Natural killer cell treated with Interleukin-12 subunit alpha and Interleukin-12 subunit beta and Interleukin-15 and Interleukin-18, amount 100 ng/mL, for 72 hours (primary cell): ENCODE measurements around the gene OR2AG2. TPM values are rescaled to one million over a fixed set of nuclear protein-coding genes. Genes with fewer than 3 reads are reported as not detected.

ENCODE experiments used
- ATAC-seq, 2 donors: fragments of 150-1000 bp; cut with Tn5 transposase in 1 of 2; sonication (Bioruptor Pico), chemical (Tn5 transposase) in 1 of 2; 2 replicates each; pipeline ENCODE4 v1.10.0; 2021
- DNase-seq: peaks from one replicate; pipeline ENCODE4 v3.0.0; 2022; ENCODE audit warnings: low spot score
- H3K27ac Mint-ChIP-seq, 2 donors: 1 replicate in 1 of 2; 2 replicates in 1 of 2; pipeline ENCODE4 v1.8.0; 2022; ENCODE audit warnings: mixed read lengths in 2 of 2, mild to moderate bottlenecking in 1 of 2, moderate library complexity in 1 of 2
- H3K27me3 Mint-ChIP-seq, 2 donors: 1 replicate in 1 of 2; 2 replicates in 1 of 2; pipeline ENCODE4 v1.8.0; 2022; ENCODE audit warnings: mixed read lengths in 2 of 2
- H3K36me3 Mint-ChIP-seq: one replicate; pipeline ENCODE4 v1.8.0; 2022; ENCODE audit warnings: mixed read lengths
- H3K4me1 Mint-ChIP-seq, 2 donors: 1 replicate in 1 of 2; 2 replicates in 1 of 2; pipeline ENCODE4 v1.8.0; 2022; ENCODE audit warnings: low read depth in 2 of 2, mixed read lengths in 2 of 2, mild to moderate bottlenecking in 1 of 2
- H3K4me3 Mint-ChIP-seq: one replicate; pipeline ENCODE4 v1.8.0; 2022; ENCODE audit warnings: mixed read lengths
- H3K9me3 Mint-ChIP-seq: 2 replicates; pipeline ENCODE4 v1.8.0; 2022; ENCODE audit warnings: mixed read lengths
- total RNA-seq, 2 donors: library from RNA; stranded (reverse); gene quantifications; one replicate each; pipeline ENCODE4 v1.2.3, GENCODE V29; 2022

Gene OR2AG2
- total RNA-seq, 2 donors from 2014 or later: 0.20 TPM; not detected in 1

- Mint-ChIP-seq H3K36me3 (no peaks in the 10 kb centered on the region), H3K9me3 (no peaks in the 10 kb centered on the region), H3K4me1 (peaks cover 5 to 9% of the 10 kb centered on the region in 2 donors), H3K27me3 (no peaks in the 10 kb centered on the region), H3K27ac (no peak overlapping the region), H3K4me3 (no peak overlapping the region)
- ATAC-seq: no peak
- DNase-seq: no peak
Observed at GRCh38 chr11:6755953-6756347, 15.8 kb downstream of the OR2AG2 start.

GRCh38 chr11:6755303-6755952 lies 16.3 kb downstream of the OR2AG2 start:
- H3K4me1 Mint-ChIP-seq: peaks cover 5 to 11% of the 10 kb centered on the region in 2 donors
- H3K9me3 Mint-ChIP-seq: no peaks in the 10 kb centered on the region
- DNase-seq (no peak), ATAC-seq (no peak)
- no peaks in the 10 kb centered on the region for H3K36me3 Mint-ChIP-seq
- H3K4me3 Mint-ChIP-seq: no peak overlapping the region
- no peaks in the 10 kb centered on the region for H3K27me3 Mint-ChIP-seq
- H3K27ac Mint-ChIP-seq: no peak overlapping the region

- Mint-ChIP-seq H3K36me3 (peaks cover 13% of the 10 kb centered on the region), H3K4me3 (no peak overlapping the region), H3K27ac (no peak overlapping the region), H3K9me3 (no peaks in the 10 kb centered on the region), H3K27me3 (no peaks in the 10 kb centered on the region), H3K4me1 (peaks cover 21 to 22% of the 10 kb centered on the region in 2 donors)
- no peak for ATAC-seq
- no peak for DNase-seq
Observed at GRCh38 chr11:6747097-6747668, 24.6 kb downstream of the OR2AG2 start.

- H3K9me3 Mint-ChIP-seq: no peaks in the 10 kb centered on the region
- no peak overlapping the region for H3K4me3 Mint-ChIP-seq
- no peak overlapping the region for H3K27ac Mint-ChIP-seq
- DNase-seq (no peak), ATAC-seq (peak in 1 of 2 donors; percentile 54)
- peaks cover 13% of the 10 kb centered on the region for H3K36me3 Mint-ChIP-seq
- H3K27me3 Mint-ChIP-seq: no peaks in the 10 kb centered on the region
- peaks cover 27 to 28% of the 10 kb centered on the region in 2 donors for H3K4me1 Mint-ChIP-seq
Observed at GRCh38 chr11:6746626-6747025, 25.1 kb downstream of the OR2AG2 start.

GRCh38 chr11:6746086-6746618 lies 25.6 kb downstream of the OR2AG2 start:
- DNase-seq: peak; percentile 63
- Mint-ChIP-seq H3K9me3 (no peaks in the 10 kb centered on the region), H3K36me3 (peaks cover 14% of the 10 kb centered on the region), H3K27ac (no peak overlapping the region), H3K4me3 (no peak overlapping the region), H3K27me3 (no peaks in the 10 kb centered on the region), H3K4me1 (peaks cover 29% of the 10 kb centered on the region in 2 donors)
- peak; percentile 90 to 91 for ATAC-seq

GRCh38 chr11:6745465-6746015 lies 26.2 kb downstream of the OR2AG2 start:
- DNase-seq (no peak), ATAC-seq (peak; percentile 78 to 80)
- Mint-ChIP-seq H3K27ac (no peak overlapping the region), H3K27me3 (no peaks in the 10 kb centered on the region), H3K36me3 (peaks cover 20% of the 10 kb centered on the region), H3K9me3 (no peaks in the 10 kb centered on the region), H3K4me1 (peaks cover 31 to 35% of the 10 kb centered on the region in 2 donors), H3K4me3 (no peak overlapping the region)

- no peaks in the 10 kb centered on the region for H3K27me3 Mint-ChIP-seq
- no peak overlapping the region for H3K4me3 Mint-ChIP-seq
- H3K9me3 Mint-ChIP-seq: no peaks in the 10 kb centered on the region
Observed at GRCh38 chr11:6745018-6745417, 26.8 kb downstream of the OR2AG2 start.

GRCh38 chr11:6742260-6742659 lies 29.5 kb downstream of the OR2AG2 start:
- Mint-ChIP-seq H3K27me3 (no peaks in the 10 kb centered on the region), H3K9me3 (no peaks in the 10 kb centered on the region), H3K4me1 (peaks cover 50 to 57% of the 10 kb centered on the region in 2 donors), H3K4me3 (no peak overlapping the region), H3K36me3 (peaks cover 25% of the 10 kb centered on the region), H3K27ac (no peak overlapping the region)
- no peak for ATAC-seq
- no peak for DNase-seq

More at GRCh38 chr11:6745018-6745417, 26.8 kb downstream of the OR2AG2 start:
- DNase-seq (no peak), ATAC-seq (no peak)
- Mint-ChIP-seq H3K36me3 (peaks cover 20% of the 10 kb centered on the region), H3K27ac (no peak overlapping the region), H3K4me1 (peaks cover 31 to 35% of the 10 kb centered on the region in 2 donors)

GRCh38 chr11:6738590-6738989 lies 33.2 kb downstream of the OR2AG2 start:
- no peaks in the 10 kb centered on the region for H3K9me3 Mint-ChIP-seq
- DNase-seq (no peak), ATAC-seq (peak in 1 of 2 donors; percentile 51)
- H3K27ac Mint-ChIP-seq: peak overlapping the region; percentile 85 to 93
- peaks cover 77 to 86% of the 10 kb centered on the region in 2 donors for H3K4me1 Mint-ChIP-seq
- no peaks in the 10 kb centered on the region for H3K27me3 Mint-ChIP-seq
- peak overlapping the region; percentile 66 for H3K4me3 Mint-ChIP-seq
- H3K36me3 Mint-ChIP-seq: peaks cover 43% of the 10 kb centered on the region

- Mint-ChIP-seq H3K4me1 (peaks cover 76 to 84% of the 10 kb centered on the region in 2 donors), H3K4me3 (peak overlapping the region; percentile 66), H3K9me3 (no peaks in the 10 kb centered on the region), H3K27me3 (no peaks in the 10 kb centered on the region), H3K36me3 (peaks cover 38% of the 10 kb centered on the region), H3K27ac (peak overlapping the region; percentile 85 to 93)
- ATAC-seq (peak; percentile 74 to 77), DNase-seq (peak; percentile 64)
Observed at GRCh38 chr11:6737872-6738466, 33.8 kb downstream of the OR2AG2 start.

GRCh38 chr11:6736495-6737121 lies 35.2 kb downstream of the OR2AG2 start:
- H3K27me3 Mint-ChIP-seq: no peaks in the 10 kb centered on the region
- ATAC-seq (peak; percentile 61 to 72), DNase-seq (no peak)
- H3K36me3 Mint-ChIP-seq: peaks cover 38% of the 10 kb centered on the region
- H3K4me1 Mint-ChIP-seq: peaks cover 70 to 75% of the 10 kb centered on the region in 2 donors
- peak overlapping the region; percentile 85 to 93 for H3K27ac Mint-ChIP-seq
- H3K4me3 Mint-ChIP-seq: peak overlapping the region; percentile 66
- H3K9me3 Mint-ChIP-seq: no peaks in the 10 kb centered on the region

GRCh38 chr11:6735306-6735705 lies 36.5 kb downstream of the OR2AG2 start:
- no peak for DNase-seq
- peak overlapping the region; percentile 85 to 93 for H3K27ac Mint-ChIP-seq
- peak overlapping the region; percentile 66 for H3K4me3 Mint-ChIP-seq
- H3K9me3 Mint-ChIP-seq: no peaks in the 10 kb centered on the region
- peaks cover 67 to 69% of the 10 kb centered on the region in 2 donors for H3K4me1 Mint-ChIP-seq
- peak; percentile 59 to 63 for ATAC-seq
- H3K27me3 Mint-ChIP-seq: no peaks in the 10 kb centered on the region
- H3K36me3 Mint-ChIP-seq: peaks cover 31% of the 10 kb centered on the region

- ATAC-seq: no peak
- Mint-ChIP-seq H3K9me3 (no peaks in the 10 kb centered on the region), H3K4me1 (peaks cover 68% of the 10 kb centered on the region in 2 donors), H3K27ac (peak overlapping the region; percentile 85 to 93), H3K4me3 (peak overlapping the region; percentile 66), H3K36me3 (peaks cover 32% of the 10 kb centered on the region), H3K27me3 (no peaks in the 10 kb centered on the region)
- no peak for DNase-seq
Observed at GRCh38 chr11:6734616-6735015, 37.2 kb downstream of the OR2AG2 start.
